Measurements from ENCODE around the gene R3HDM4.

R3HDM4 gene

GRCh38 chr19:929891-930258, 16.9 kb upstream of the R3HDM4 start:
- DNase-seq (ENCODE audit: low read depth in 3 of 3) = no peak

- DNase-seq (ENCODE audit: low read depth in 3 of 3) = no peak
Observed at GRCh38 chr19:929203-929890, 16.3 kb upstream of the R3HDM4 start.

GRCh38 chr19:928471-929202, 15.6 kb upstream of the R3HDM4 start:
- DNase-seq (ENCODE audit: low read depth in 3 of 3) = no peak

- no peak for DNase-seq (ENCODE audit: low read depth in 3 of 3)
Observed at GRCh38 chr19:927780-928401, 14.9 kb upstream of the R3HDM4 start.

- no peak for DNase-seq (ENCODE audit: low read depth in 3 of 3)
Observed at GRCh38 chr19:927351-927779, 14.3 kb upstream of the R3HDM4 start.

GRCh38 chr19:926589-927350, 13.8 kb upstream of the R3HDM4 start:
- DNase-seq (ENCODE audit: low read depth in 3 of 3) = peak in 1 of 3 experiments; percentile 66

- no peak for DNase-seq (ENCODE audit: low read depth in 3 of 3)
Observed at GRCh38 chr19:926323-926588, 13.2 kb upstream of the R3HDM4 start.

- DNase-seq (ENCODE audit: low read depth in 3 of 3) = peak in 2 of 3 experiments; percentile 58 to 74
Observed at GRCh38 chr19:925526-926322, 12.7 kb upstream of the R3HDM4 start, which contains the start of gene ARID3A. Gene ARID3A (plus strand): TSS chr19:926035. CDS start chr19:929529, 3,494 bp downstream.

GRCh38 chr19:925087-925525, 12.1 kb upstream of the R3HDM4 start:
- peak in 1 of 3 experiments; percentile 64 for DNase-seq (ENCODE audit: low read depth in 3 of 3)

GRCh38 chr19:924553-925086, 11.6 kb upstream of the R3HDM4 start:
- peak in 1 of 3 experiments; percentile 43 for DNase-seq (ENCODE audit: low read depth in 3 of 3)

GRCh38 chr19:920051-920864, 7.2 kb upstream of the R3HDM4 start:
- DNase-seq (ENCODE audit: low read depth in 3 of 3) = peak in 2 of 3 experiments; percentile 40 to 70

- peak in 1 of 3 experiments; percentile 58 for DNase-seq (ENCODE audit: low read depth in 3 of 3)
Observed at GRCh38 chr19:919199-920050, 6.4 kb upstream of the R3HDM4 start.

GRCh38 chr19:918481-919198, 5.6 kb upstream of the R3HDM4 start:
- peak in 1 of 3 experiments; percentile 63 for DNase-seq (ENCODE audit: low read depth in 3 of 3)

- no peak for DNase-seq (ENCODE audit: low read depth in 3 of 3)
Observed at GRCh38 chr19:918152-918437, 5.1 kb upstream of the R3HDM4 start.

GRCh38 chr19:917323-918151, 4.5 kb upstream of the R3HDM4 start, which contains the start of gene KISS1R:
Gene KISS1R (plus strand): TSS chr19:917333. CDS start chr19:917503, 170 bp downstream.
- DNase-seq (ENCODE audit: low read depth in 3 of 3) = peak in 1 of 3 experiments; percentile 50

GRCh38 chr19:916645-917322, 3.8 kb upstream of the R3HDM4 start:
- DNase-seq (ENCODE audit: low read depth in 3 of 3) = peak in 1 of 3 experiments; percentile 63

All from stimulated activated CD4-positive, alpha-beta T cell treated with anti-CD3 and anti-CD28 coated beads, TNF-alpha, amount 100 ng/mL, for 24 hours (primary cell).